SU-DHL-6 (cell line): ENCODE data around the gene RPS6KA1.

Source experiments
- H2AFZ ChIP-seq: fragments of 200-600 bp; sonication (generic); 2 replicates; pipeline ENCODE4 v1.6.1; 2014; ENCODE audit warnings: low read depth, mild to moderate bottlenecking, moderate library complexity, mixed read lengths, antibody characterized with exemption, low read length; ENCODE audit not compliant: severe bottlenecking
- H3F3A ChIP-seq: fragments of 200-600 bp; shearing (Covaris generic); 2 replicates; pipeline ENCODE4 v1.6.0; 2016; ENCODE audit warnings: antibody characterized with exemption, mild to moderate bottlenecking; ENCODE audit not compliant: insufficient read depth
- H3K27ac ChIP-seq: fragments of 200-600 bp; sonication (generic); 2 replicates; pipeline ENCODE4 v1.5.1; 2016; ENCODE audit warnings: low read depth, mild to moderate bottlenecking, low read length, moderate library complexity, mixed read lengths
- H3K27me3 ChIP-seq: fragments of 200-600 bp; sonication (generic), shearing (Covaris generic); 2 replicates; pipeline ENCODE4 v1.6.0; 2014; ENCODE audit warnings: mild to moderate bottlenecking, low read length
- H3K36me3 ChIP-seq: fragments of 200-600 bp; sonication (generic); 2 replicates; pipeline ENCODE4 v1.6.1; 2014; ENCODE audit warnings: mild to moderate bottlenecking, low read length, mixed read lengths
- H3K4me2 ChIP-seq: fragments of 300-600, 200-600 bp; shearing (Covaris generic), sonication (generic); 2 replicates; pipeline ENCODE4 v1.6.0; 2014; ENCODE audit warnings: low read length, low read depth, mild to moderate bottlenecking; ENCODE audit not compliant: poor library complexity, severe bottlenecking
- H3K4me3 ChIP-seq: fragments of 200-600 bp; sonication (generic); 2 replicates; pipeline ENCODE4 v1.5.1; 2014; ENCODE audit warnings: antibody characterized with exemption, low read length, mild to moderate bottlenecking, mixed read lengths; ENCODE audit not compliant: insufficient read depth, poor library complexity, severe bottlenecking
- H3K79me2 ChIP-seq: fragments of 200-600 bp; sonication (generic); 2 replicates; pipeline ENCODE4 v1.6.1; 2014; ENCODE audit warnings: mild to moderate bottlenecking, low read length, moderate library complexity; ENCODE audit not compliant: insufficient read depth
- H3K9ac ChIP-seq: fragments of 200-600 bp; sonication (generic); 2 replicates; pipeline ENCODE4 v1.7.0; 2014; ENCODE audit warnings: mild to moderate bottlenecking, low read length
- H3K9me2 ChIP-seq: fragments of 200-600 bp; sonication (generic); replicated peaks from 2 replicates; pipeline ENCODE4 v1.6.1; 2014; ENCODE audit warnings: low read length; ENCODE audit not compliant: insufficient read depth
- H3K9me3 ChIP-seq: fragments of 200-600 bp; sonication (generic); 2 replicates; pipeline ENCODE4 v1.6.1; 2014; ENCODE audit warnings: low read length, mixed read lengths; ENCODE audit not compliant: insufficient read depth
- H4K20me1 ChIP-seq: fragments of 200-600 bp; sonication (generic); 2 replicates; pipeline ENCODE4 v1.6.1; 2014; ENCODE audit warnings: low read depth, mild to moderate bottlenecking, antibody characterized with exemption, low read length, moderate library complexity, mixed read lengths
- EZH2phosphoT487 ChIP-seq: fragments of 200-600 bp; sonication (generic), shearing (Covaris generic); conservative IDR thresholded peaks from 2 replicates; pipeline ENCODE4 v1.6.1; 2018; ENCODE audit warnings: mild to moderate bottlenecking, antibody characterized with exemption, low read length, moderate library complexity, mixed read lengths
- TF ChIP-seq, protein P1 (sequence below): fragments of 200-600 bp; sonication (generic); IDR thresholded peaks from one replicate; pipeline ENCODE4 v1.5.1; 2017; ENCODE audit warnings: antibody characterized with exemption, mild to moderate bottlenecking, low read length, moderate library complexity; ENCODE audit not compliant: insufficient read depth, poor library complexity, severe bottlenecking

Gene RPS6KA1

DNA sequence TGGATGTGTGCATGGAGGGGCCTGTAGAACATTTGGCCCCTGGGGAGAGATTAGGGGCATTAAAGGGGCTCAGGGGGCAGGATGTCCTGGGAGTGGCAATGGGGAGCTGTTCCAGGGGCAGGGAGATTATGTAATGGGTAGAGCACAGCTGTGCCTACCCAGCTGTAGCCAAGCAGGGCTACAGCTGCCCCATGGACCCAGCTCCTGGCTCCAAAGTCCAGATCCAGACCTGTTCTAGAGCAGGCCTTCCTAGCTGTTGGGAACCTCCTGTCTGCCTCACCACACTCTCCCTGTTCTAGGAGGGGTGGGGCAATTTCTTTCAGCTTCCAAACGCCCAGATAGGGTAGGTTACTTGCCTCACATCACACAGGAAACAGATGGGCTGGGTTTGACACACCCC lies 5.6 kb downstream of the RPS6KA1 start:
- no peak overlapping the region for H3K27ac ChIP-seq

GRCh38 chr1:26536081-26536480 lies 6.5 kb downstream of the RPS6KA1 start:
- H4K20me1 ChIP-seq = no peaks in the 10 kb centered on the region
- H3K27ac ChIP-seq = no peak overlapping the region
- H3K27me3 ChIP-seq = no peaks in the 10 kb centered on the region
- H3K9me2 ChIP-seq = no peaks in the 10 kb centered on the region
- H3K4me2 ChIP-seq = no peak overlapping the region
- no peak overlapping the region for H3K4me3 ChIP-seq
- peaks cover 10% of the 10 kb centered on the region for H3F3A ChIP-seq
- H3K9ac ChIP-seq = no peak overlapping the region
- no peaks in the 10 kb centered on the region for H3K9me3 ChIP-seq
- no peak overlapping the region for H2AFZ ChIP-seq
- H3K79me2 ChIP-seq = no peaks in the 10 kb centered on the region
- H3K36me3 ChIP-seq = no peaks in the 10 kb centered on the region
- TF ChIP-seq, protein P1, sequence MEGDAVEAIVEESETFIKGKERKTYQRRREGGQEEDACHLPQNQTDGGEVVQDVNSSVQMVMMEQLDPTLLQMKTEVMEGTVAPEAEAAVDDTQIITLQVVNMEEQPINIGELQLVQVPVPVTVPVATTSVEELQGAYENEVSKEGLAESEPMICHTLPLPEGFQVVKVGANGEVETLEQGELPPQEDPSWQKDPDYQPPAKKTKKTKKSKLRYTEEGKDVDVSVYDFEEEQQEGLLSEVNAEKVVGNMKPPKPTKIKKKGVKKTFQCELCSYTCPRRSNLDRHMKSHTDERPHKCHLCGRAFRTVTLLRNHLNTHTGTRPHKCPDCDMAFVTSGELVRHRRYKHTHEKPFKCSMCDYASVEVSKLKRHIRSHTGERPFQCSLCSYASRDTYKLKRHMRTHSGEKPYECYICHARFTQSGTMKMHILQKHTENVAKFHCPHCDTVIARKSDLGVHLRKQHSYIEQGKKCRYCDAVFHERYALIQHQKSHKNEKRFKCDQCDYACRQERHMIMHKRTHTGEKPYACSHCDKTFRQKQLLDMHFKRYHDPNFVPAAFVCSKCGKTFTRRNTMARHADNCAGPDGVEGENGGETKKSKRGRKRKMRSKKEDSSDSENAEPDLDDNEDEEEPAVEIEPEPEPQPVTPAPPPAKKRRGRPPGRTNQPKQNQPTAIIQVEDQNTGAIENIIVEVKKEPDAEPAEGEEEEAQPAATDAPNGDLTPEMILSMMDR = no peak
- TF ChIP-seq EZH2phosphoT487 = no peak

More for the DNA sequence above, 5.6 kb downstream of the RPS6KA1 start:
- Histone ChIP-seq H2AFZ (no peak overlapping the region), H3F3A (peaks cover 4% of the 10 kb centered on the region), H4K20me1 (no peaks in the 10 kb centered on the region), H3K79me2 (no peaks in the 10 kb centered on the region; the same call in 1 of the 2 replicates), H3K9ac (no peak overlapping the region), H3K4me3 (no peak overlapping the region), H3K9me3 (no peaks in the 10 kb centered on the region), H3K36me3 (no peaks in the 10 kb centered on the region), H3K9me2 (no peaks in the 10 kb centered on the region), H3K27me3 (no peaks in the 10 kb centered on the region), H3K4me2 (no peak overlapping the region)
- TF ChIP-seq, protein P1 = no peak
- no peak for TF ChIP-seq EZH2phosphoT487

DNA sequence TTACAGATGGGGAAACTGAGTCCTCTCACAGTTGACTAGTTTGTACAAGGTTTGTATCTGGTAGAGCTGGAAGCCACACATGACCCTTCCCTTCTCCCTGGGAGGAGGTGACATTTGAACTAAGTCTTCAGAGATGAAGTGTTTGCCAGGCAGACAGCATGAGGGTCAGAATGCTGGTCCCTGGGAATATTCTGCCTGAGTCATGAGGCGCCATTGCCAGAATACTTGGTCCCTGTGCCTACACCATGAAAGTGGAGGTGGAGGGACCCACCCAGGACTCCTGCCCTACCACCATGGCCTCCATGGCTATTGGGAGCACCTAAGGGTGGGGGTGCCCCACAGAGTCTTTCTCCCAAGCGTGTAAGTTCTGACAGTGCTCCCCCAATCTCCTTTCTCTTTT lies 7.0 kb downstream of the RPS6KA1 start:
- H3K4me2 ChIP-seq = no peak overlapping the region
- no peaks in the 10 kb centered on the region for H3K27me3 ChIP-seq
- H3K79me2 ChIP-seq = no peaks in the 10 kb centered on the region
- H3K27ac ChIP-seq = no peak overlapping the region
- no peak overlapping the region for H2AFZ ChIP-seq
- H3K9me2 ChIP-seq = no peaks in the 10 kb centered on the region
- H3K4me3 ChIP-seq = no peak overlapping the region
- no peaks in the 10 kb centered on the region for H3K9me3 ChIP-seq
- no peak for TF ChIP-seq EZH2phosphoT487
- TF ChIP-seq, protein P1 = no peak
- H3K36me3 ChIP-seq = no peaks in the 10 kb centered on the region
- no peaks in the 10 kb centered on the region for H4K20me1 ChIP-seq
- H3K9ac ChIP-seq = no peak overlapping the region
- H3F3A ChIP-seq = peaks cover 13% of the 10 kb centered on the region
